RCC 7860 (cell line): ENCODE data around the gene PREX1.

Experiments used
- DNase-seq: peaks from one replicate; pipeline ENCODE4 v3.0.0-alpha.2; 2015; ENCODE audit warnings: low spot score
- FAIRE-seq: peaks from 2 replicates; lab custom pipeline; 2012; peaks lifted over from hg19 to GRCh38; lab: Jason Lieb, UNC

Gene PREX1

GRCh38 chr20:48795732-48796131, 32.1 kb downstream of the PREX1 start:
- FAIRE-seq (no peak), DNase-seq (no peak)

GRCh38 chr20:48794816-48795457, 32.9 kb downstream of the PREX1 start:
- DNase-seq (no peak), FAIRE-seq (no peak)

DNA sequence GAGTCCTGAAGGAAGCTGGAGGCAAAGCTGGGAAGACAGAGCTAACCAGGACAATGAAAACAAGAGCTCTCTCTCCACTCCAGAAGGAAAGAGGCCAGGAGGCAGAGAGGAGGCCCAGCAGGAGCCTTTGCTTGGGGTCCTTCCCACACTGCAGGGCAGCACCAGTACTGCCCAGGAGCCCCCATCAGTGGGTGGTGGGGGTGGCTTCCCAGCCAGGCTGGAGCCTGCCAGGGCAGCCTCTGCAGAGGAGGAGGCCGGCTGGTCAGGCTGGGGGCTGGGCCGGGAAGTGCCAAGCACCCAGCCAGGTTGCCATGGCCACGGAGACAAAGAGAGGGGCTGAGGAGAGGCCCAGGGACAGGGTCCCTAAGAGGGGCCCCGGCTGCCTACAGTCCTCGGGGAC, 33.4 kb downstream of the PREX1 start:
- FAIRE-seq (no peak), DNase-seq (no peak)

GRCh38 chr20:48793776-48794175, 34.0 kb downstream of the PREX1 start:
- FAIRE-seq (no peak), DNase-seq (no peak)

DNA sequence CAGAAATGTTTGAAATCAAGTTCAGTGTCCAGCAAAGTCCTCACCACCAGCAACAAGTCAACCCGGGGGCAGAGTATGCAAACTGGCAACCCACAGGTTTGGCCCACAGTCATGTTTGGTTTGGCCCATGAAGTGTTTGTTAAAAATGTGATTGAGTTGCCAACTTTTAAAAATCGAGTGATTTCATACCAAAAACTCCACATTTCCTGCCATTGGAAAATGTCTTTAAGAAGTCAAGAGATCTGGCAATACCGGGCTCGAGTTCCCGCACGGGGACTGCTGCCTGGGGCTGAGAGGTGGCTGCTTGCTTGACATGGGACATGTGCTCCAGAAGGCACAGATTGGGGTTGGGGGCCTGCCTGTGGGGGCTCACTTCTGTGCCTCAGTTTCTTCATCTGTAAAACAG, 36.1 kb downstream of the PREX1 start:
- FAIRE-seq (no peak), DNase-seq (no peak)

GRCh38 chr20:48791014-48791413, 36.8 kb downstream of the PREX1 start:
- no peak for FAIRE-seq
- DNase-seq: no peak

DNA sequence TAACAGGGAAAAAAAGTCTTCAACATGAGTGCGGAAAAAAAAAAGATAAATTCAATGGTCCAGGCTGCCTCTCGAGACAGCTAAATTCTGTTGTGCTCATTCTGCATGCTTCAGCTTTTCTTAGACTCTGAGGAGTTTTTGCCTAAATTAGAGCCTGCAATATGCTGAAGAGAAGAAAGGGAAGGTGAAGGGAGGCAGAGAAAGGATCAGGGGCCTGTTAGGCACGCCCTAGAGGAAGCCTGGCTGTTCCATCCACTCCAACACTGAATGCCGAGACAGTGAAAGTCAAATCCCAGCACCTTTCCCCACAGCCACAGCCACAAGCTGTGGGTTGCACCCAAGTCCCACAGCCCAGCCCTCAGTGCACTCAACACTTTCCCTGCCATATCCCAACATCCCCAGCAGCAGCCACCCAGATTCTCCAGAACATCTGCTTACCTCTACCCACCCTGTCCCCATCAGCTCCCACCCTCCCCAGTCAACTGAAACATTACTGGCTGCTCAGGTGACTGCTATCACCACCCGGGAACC, 37.3 kb downstream of the PREX1 start:
- FAIRE-seq: no peak
- no peak for DNase-seq

- DNase-seq (no peak), FAIRE-seq (no peak)
Observed at GRCh38 chr20:48789781-48790472, 37.9 kb downstream of the PREX1 start.

GRCh38 chr20:48789185-48789668, 38.6 kb downstream of the PREX1 start:
- FAIRE-seq: no peak

DNA sequence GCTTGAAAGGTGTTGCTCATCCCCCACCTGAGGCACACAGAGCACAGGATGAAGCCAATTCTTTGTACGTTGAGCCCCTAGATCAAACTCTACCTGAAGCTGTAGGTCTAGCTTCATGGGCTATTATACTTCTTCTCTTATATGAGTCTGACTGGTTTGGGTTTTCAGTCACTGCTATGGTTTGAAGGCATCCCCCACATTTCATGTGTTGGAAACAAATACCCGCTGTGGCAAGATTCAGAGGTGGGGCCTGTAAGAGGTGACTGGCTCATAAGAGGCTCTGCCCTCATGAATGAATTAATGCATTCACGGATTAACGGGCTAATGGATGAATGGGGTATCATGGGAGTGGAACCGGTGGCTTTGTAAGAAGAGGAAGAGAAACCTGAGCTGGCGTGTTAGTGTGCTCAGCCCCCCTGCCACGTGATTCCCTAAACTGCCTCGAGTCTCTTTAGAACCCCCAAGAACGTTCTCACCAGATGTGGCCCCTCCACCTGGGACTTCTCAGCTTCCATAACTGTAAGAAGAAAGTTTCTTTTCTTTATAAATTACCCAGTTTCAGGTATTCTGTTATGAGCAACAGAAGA, 39.2 kb downstream of the PREX1 start:
- no peak for DNase-seq
- FAIRE-seq: no peak

More at GRCh38 chr20:48789185-48789668, 38.6 kb downstream of the PREX1 start:
- DNase-seq: no peak

GRCh38 chr20:48787861-48788375, 39.9 kb downstream of the PREX1 start:
- FAIRE-seq: no peak

DNA sequence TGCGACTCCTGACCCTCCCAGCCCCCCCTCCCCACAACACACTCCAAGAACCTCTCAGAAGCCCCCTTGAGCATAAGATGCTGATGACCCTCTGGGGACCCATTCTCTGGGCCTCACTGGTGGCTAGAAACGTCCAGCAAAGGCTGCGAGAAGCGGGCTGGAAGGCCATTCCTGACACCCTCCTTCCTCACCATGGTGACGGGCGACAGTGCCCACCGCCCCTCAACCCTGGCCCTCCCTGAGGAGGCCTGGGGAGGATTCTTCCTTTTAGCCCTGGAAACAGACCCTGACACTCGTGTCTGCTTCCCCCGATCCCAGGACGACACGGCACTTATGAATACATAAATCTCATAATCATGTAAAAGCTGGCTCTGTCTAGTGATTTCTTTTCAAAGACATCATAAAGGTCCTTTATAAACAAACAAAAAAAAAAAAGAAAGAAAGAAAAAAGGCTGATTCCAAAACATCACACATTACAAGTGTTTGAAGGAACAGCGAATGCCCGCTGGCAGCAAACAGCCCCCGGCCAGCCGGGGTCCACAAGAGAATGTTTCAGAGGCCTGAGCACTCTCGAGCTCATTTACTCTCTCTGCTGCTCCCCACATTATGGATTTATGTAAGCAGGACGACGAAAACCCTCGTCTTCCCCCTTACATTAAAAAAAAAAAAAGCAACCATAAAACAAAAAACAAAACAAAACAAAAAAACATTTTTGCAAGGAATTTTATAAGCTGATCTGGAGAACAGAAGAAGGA, 40.7 kb downstream of the PREX1 start:
- DNase-seq (no peak), FAIRE-seq (no peak)

More at GRCh38 chr20:48787861-48788375, 39.9 kb downstream of the PREX1 start:
- no peak for DNase-seq

DNA sequence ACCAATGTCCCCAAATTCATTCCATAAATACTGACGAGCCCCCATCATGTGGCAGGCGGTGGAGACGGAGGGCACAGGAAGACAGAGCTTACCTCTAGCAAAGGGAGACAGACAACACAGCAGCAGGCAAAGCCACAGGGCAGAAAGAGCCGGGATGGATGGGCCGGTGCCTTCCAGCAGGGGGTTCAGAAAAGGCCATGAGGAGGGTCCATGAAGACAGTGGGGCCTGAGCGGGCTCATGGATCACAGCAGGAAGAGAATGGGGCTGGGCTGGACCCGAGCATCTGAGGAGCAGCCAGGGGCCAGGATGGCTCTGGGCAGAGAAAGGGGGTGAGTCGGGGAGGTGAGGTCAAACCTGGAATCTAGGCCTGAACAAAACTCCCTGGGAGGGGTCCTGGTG, 42.0 kb downstream of the PREX1 start:
- DNase-seq (no peak), FAIRE-seq (no peak)

- FAIRE-seq (no peak), DNase-seq (no peak)
Observed at GRCh38 chr20:48785256-48785655, 42.5 kb downstream of the PREX1 start.

DNA sequence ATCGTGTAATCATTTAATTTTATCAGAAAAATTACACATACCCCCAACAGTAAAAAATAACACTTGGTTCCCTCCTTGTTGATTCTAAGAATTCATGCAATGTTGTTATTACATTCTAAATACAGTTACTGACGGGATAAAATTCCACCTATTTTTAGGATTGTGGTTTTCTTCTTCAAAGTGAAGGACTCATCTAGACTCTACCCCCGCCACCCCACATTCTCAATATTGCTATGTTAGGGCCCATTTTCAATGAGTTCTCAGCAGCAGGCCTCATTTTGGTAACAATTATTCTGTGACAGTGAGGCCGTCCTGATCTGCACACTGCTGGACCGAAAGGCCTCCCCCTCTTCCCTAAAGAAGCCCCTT, 43.5 kb downstream of the PREX1 start:
- FAIRE-seq: no peak
- DNase-seq: no peak

- FAIRE-seq: no peak
- DNase-seq: no peak
Observed at GRCh38 chr20:48783533-48784272, 44.1 kb downstream of the PREX1 start.

DNA sequence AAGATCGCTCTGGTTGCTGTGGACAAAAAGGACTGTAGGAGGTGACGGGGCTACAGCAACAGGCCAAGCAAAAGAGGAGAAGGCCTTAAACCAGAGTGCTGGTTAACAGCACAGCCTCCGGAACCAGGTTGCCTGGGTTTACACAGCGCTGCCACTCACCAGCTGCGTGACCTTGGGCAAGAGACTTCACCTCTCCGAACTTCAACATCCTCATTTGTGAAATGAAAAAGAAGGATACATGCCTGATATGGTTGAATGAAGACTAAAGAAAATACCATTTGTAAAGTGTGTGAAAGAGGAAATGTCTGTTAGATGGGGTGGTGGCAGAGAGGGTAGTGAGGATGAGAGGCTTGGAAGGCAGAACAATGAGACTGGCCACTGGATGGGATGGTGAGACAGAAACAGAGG, 44.9 kb downstream of the PREX1 start:
- DNase-seq: no peak
- no peak for FAIRE-seq

DNA sequence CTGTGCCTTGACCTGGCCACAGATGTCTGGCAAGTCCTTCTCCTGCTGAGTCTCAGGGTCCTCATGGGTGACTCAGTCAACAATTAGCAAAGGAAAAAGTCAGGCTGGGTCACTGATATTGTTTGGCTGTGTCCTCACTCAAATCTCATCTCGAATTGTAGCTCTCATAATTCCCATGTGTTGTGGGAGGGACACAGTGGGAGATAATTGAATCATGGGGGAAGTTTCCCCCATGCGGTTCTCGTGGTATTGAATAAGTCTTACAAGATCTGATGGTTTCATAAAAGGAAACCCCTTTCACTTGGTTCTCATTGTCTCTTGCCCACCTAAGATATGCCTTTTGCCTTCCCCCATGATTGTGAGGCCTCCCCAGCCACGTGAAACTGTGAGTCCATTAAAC, 45.7 kb downstream of the PREX1 start:
- DNase-seq: no peak
- no peak for FAIRE-seq

- FAIRE-seq: no peak
- no peak for DNase-seq
Observed at GRCh38 chr20:48781634-48782033, 46.2 kb downstream of the PREX1 start.

DNA sequence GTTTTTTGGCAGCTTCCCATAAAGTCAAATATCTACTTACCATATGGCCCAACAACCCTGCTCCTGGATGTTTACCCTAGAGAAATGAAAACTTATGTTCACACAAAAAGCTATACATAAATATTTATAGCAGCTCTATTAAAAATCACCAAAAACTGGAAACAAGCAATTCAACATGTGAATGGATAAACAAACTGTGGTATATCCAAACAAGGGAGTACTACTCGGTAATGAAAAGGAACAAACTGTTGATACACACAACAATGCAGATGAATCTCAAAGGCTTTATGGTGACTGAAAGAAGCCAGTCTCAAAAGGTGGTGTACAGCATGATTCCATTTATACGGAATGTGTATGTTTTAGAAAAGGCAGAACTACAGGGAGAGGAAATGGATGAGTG, 48.4 kb downstream of the PREX1 start:
- no peak for FAIRE-seq
- DNase-seq: no peak
